A549 (cell line): ENCODE results near the gene NOS1AP. TPM values are rescaled to one million over a fixed set of nuclear protein-coding genes. Genes with fewer than 3 reads are reported as not detected.
A peak's percentile ranks its signal among the peaks of the same experiment; 100 is the strongest.

Source experiments
- ATAC-seq, 2 experiments: fragments of 200-7000 bp in 1 of 2; fragments of >200 bp in 1 of 2; cut with Nextera tagmentation in 1 of 2; cut with Tn5 transposase in 1 of 2; 3 replicates each; pipeline versions ENCODE4 v1.8.0 to v1.9.1; 2018 to 2020; ENCODE audit warnings: mild to moderate bottlenecking in 1 of 2, moderate library complexity in 1 of 2
- CTCF ChIA-PET: fragments of 300-600 bp; sonication (Branson Sonifier 250); formaldehyde crosslinking; extraction: SDS; loops from one replicate; lab custom pipeline; 2021; ENCODE audit warnings: antibody characterized with exemption, inconsistent platforms; lab: Yijun Ruan, JAX
- POLR2A ChIA-PET: fragments of 350-600 bp; formaldehyde crosslinking; extraction: SDS; loops from one replicate; lab custom pipeline; 2021; ENCODE audit warnings: antibody characterized with exemption, inconsistent platforms; lab: Yijun Ruan, JAX
- DNase-seq, 2 experiments: peaks; one replicate each; pipeline versions ENCODE4 v3.0.0 to v3.0.0-alpha.2; 2011 to 2016; ENCODE audit warnings: low read depth in 1 of 2, low spot score in 1 of 2
- FAIRE-seq: peaks from 2 replicates; lab custom pipeline; 2011; peaks lifted over from hg19 to GRCh38; lab: Jason Lieb, UNC
- H3K27ac ChIP-seq, 2 experiments: fragments of >200 bp; sonication (Bioruptor Twin); formaldehyde crosslinking; 3 replicates each; pipeline ENCODE4 v1.5.1; 2016 to 2017
- H3K4me1 ChIP-seq: fragments of >200 bp; sonication (Bioruptor Twin); formaldehyde crosslinking; 3 replicates; pipeline ENCODE4 v1.6.1; 2016
- H3K4me2 ChIP-seq: fragments of >200 bp; sonication (Bioruptor Twin); formaldehyde crosslinking; 3 replicates; pipeline ENCODE4 v1.6.1; 2016
- H3K4me3 ChIP-seq: fragments of >200 bp; sonication (Bioruptor Twin); formaldehyde crosslinking; 3 replicates; pipeline ENCODE4 v1.5.1; 2016
- H3K9me3 ChIP-seq: fragments of >200 bp; sonication (Bioruptor Twin); formaldehyde crosslinking; 3 replicates; pipeline ENCODE4 v1.6.1; 2016
- CHD4 ChIP-seq: fragments of 200-600 bp; sonication (generic); IDR thresholded peaks from 2 replicates; pipeline ENCODE4 v1.6.1; 2016; ENCODE audit warnings: antibody characterized with exemption, mild to moderate bottlenecking, borderline replicate concordance
- EHMT2 ChIP-seq: fragments of 200-600 bp; sonication (generic); IDR thresholded peaks from 2 replicates; pipeline ENCODE4 v1.6.1; 2016; ENCODE audit warnings: antibody characterized with exemption, low read depth, mild to moderate bottlenecking, moderate library complexity
- FOSL2 ChIP-seq, 2 experiments: fragments of 450-650 bp in 1 of 2; fragments of >200 bp in 1 of 2; sonication (Bioruptor Twin) in 1 of 2; formaldehyde crosslinking; IDR thresholded peaks; 2 replicates each; pipeline versions ENCODE4 v1.5.0 to v1.6.1; 2016 to 2020; ENCODE audit warnings: mild to moderate bottlenecking in 1 of 2, moderate library complexity in 1 of 2
- HDAC2 ChIP-seq: fragments of 200-600 bp; sonication (generic); IDR thresholded peaks from 2 replicates; pipeline ENCODE4 v1.6.1; 2016
- HEYL ChIP-seq: fragments of 250-450 bp; sonication (Bioruptor Pico); IDR thresholded peaks from 2 replicates; pipeline ENCODE4 v1.8.0; 2021; ENCODE audit warnings: mild to moderate bottlenecking, moderate library complexity
- HOXA7 ChIP-seq: fragments of 250-450 bp; sonication (Bioruptor Pico); IDR thresholded peaks from 2 replicates; pipeline ENCODE4 v1.5.0; 2020; ENCODE audit warnings: mild to moderate bottlenecking, moderate library complexity
- HOXB5 ChIP-seq: fragments of 250-450 bp; sonication (Bioruptor Pico); IDR thresholded peaks from 2 replicates; pipeline ENCODE4 v1.5.0; 2020; ENCODE audit warnings: mild to moderate bottlenecking, moderate library complexity
- JUNB ChIP-seq: fragments of >200 bp; sonication (Bioruptor Twin); formaldehyde crosslinking; IDR thresholded peaks from 2 replicates; pipeline ENCODE4 v1.6.1; 2016
- KDM1A ChIP-seq: fragments of 200-600 bp; sonication (generic); IDR thresholded peaks from 2 replicates; pipeline ENCODE4 v1.6.1; 2016; ENCODE audit warnings: low read depth, mild to moderate bottlenecking
- KDM5A ChIP-seq: fragments of 200-600 bp; sonication (generic); IDR thresholded peaks from 2 replicates; pipeline ENCODE4 v1.6.1; 2016; ENCODE audit warnings: antibody characterized with exemption, mild to moderate bottlenecking
- MAZ ChIP-seq: fragments of 150-350 bp; IDR thresholded peaks from 2 replicates; pipeline ENCODE4 v1.6.1; 2014; ENCODE audit warnings: antibody characterized with exemption, low read depth, low read length, borderline replicate concordance
- MYC ChIP-seq: IDR thresholded peaks from 2 replicates; pipeline ENCODE4 v1.6.1; 2012; ENCODE audit warnings: mild to moderate bottlenecking, inconsistent platforms, low read length, improper control_type of control experiment, borderline replicate concordance
- NFE2L2 ChIP-seq: fragments of 150-350 bp; conservative IDR thresholded peaks from 2 replicates; pipeline ENCODE4 v1.6.1; 2014; ENCODE audit warnings: low read length
- PHF8 ChIP-seq: fragments of 200-600 bp; sonication (generic); IDR thresholded peaks from 2 replicates; pipeline ENCODE4 v1.6.1; 2016; ENCODE audit warnings: low read depth, mild to moderate bottlenecking, antibody characterized with exemption, moderate library complexity, borderline replicate concordance
- POLR2AphosphoS2 ChIP-seq: conservative IDR thresholded peaks from 2 replicates; pipeline ENCODE4 v1.6.1; 2012; ENCODE audit warnings: low read length, improper control_type of control experiment, inconsistent platforms
- RAD21 ChIP-seq, 2 experiments: fragments of >200 bp in 1 of 2; sonication (Bioruptor Twin) in 1 of 2; formaldehyde crosslinking in 1 of 2; IDR thresholded peaks in 1 of 2; conservative IDR thresholded peaks in 1 of 2; 2 replicates in 1 of 2; 3 replicates in 1 of 2; pipeline ENCODE4 v1.6.1; 2012 to 2018; ENCODE audit warnings: inconsistent platforms in 1 of 2
- RCOR1 ChIP-seq: fragments of 150-350 bp; IDR thresholded peaks from 2 replicates; pipeline ENCODE4 v1.6.1; 2014; ENCODE audit warnings: antibody characterized with exemption, low read length, low read depth
- RFX5 ChIP-seq: fragments of 450-650 bp; IDR thresholded peaks from 2 replicates; pipeline ENCODE4 v1.7.1; 2014; ENCODE audit warnings: antibody characterized with exemption, mild to moderate bottlenecking, moderate library complexity
- SMC3 ChIP-seq: fragments of >200 bp; sonication (Bioruptor Twin); formaldehyde crosslinking; IDR thresholded peaks from 3 replicates; pipeline ENCODE4 v1.6.1; 2018; ENCODE audit warnings: inconsistent platforms
- ZNF302 ChIP-seq: fragments of 250-450 bp; sonication (Bioruptor Pico); IDR thresholded peaks from 2 replicates; pipeline ENCODE4 v1.9.0; 2021; ENCODE audit warnings: inconsistent platforms, mild to moderate bottlenecking, moderate library complexity
- WGBS: methylation state at CpG from one replicate; pipeline ENCODE4 v1.1.6; 2017; ENCODE audit errors: missing lambda C conversion rate; 5-methylcytosine and 5-hydroxymethylcytosine counted together
- polyA plus RNA-seq, 4 experiments: library from polyadenylated mRNA; depleted of rRNA in 3 of 4; stranded (reverse); fragments of >200 nt; fragmentation: RNase III in 1 of 4; extraction: RNeasy Plus Mini Kit Qiagen cat#74134 plus additional on column Dnase treatment in 1 of 4; gene quantifications; 2 replicates in 3 of 4; 3 replicates in 1 of 4; pipeline ENCODE4 v1.2.3, GENCODE V29; 2011 to 2017
- TF ChIP-seq, protein P1 (sequence below): fragments of 450-650 bp; IDR thresholded peaks from 2 replicates; pipeline ENCODE4 v1.6.1; 2014; ENCODE audit warnings: antibody characterized with exemption
- TF ChIP-seq, protein P2 (sequence below): fragments of 200-600 bp; sonication (generic); IDR thresholded peaks from 2 replicates; pipeline ENCODE4 v1.6.1; 2016; ENCODE audit warnings: antibody characterized with exemption, mild to moderate bottlenecking, moderate library complexity

The NOS1AP gene
- polyA plus RNA-seq, 2 of the 4 experiments (the other 2 are of a cell fraction) = 0.17 to 0.25 TPM

DNA sequence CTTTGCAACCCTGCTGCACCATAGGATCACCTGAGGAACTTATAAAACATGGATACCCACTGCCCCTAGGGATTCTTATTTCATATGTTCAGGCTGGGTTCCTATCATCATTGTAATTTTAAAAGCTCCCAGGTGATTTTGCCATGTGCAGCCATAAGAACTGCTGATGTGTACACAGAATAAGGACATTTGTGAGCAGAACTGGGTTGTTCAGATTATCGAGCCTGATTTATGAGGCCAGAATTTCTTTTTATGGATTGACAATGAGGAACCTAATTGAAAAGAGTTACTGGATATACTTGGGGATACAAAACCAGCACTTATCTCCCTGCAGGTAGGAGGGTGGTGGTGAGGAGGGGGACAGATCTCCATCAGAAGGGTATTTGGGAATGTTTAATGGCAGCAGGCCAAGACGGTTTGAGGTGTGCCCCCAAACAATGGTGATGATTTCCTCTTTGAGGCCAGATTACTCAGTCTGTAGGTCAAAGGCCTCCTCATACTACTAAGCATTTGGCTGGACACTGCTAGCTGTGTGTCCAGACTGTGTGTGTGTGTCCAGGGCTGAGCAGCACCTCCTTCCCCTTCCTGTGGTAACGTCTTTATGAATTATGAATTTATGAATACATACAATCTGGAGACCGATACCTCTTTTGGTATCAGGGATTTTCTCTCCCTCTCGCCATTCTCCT, 18.9 kb downstream of the NOS1AP start:
- ChIA-PET POLR2A (no interaction called here), CTCF (no interaction called here)
- Histone ChIP-seq H3K4me2 (no peak overlapping the region), H3K27ac (no peak overlapping the region), H3K9me3 (no peaks in the 10 kb centered on the region), H3K4me1 (no peaks in the 10 kb centered on the region), H3K4me3 (no peak overlapping the region)
- no peak for ATAC-seq
- DNase-seq = no peak
- FAIRE-seq = no peak
- WGBS = 62% methylated on average over 5 of the region's 5 CpGs
- TF ChIP-seq POLR2AphosphoS2 = no peak

DNA sequence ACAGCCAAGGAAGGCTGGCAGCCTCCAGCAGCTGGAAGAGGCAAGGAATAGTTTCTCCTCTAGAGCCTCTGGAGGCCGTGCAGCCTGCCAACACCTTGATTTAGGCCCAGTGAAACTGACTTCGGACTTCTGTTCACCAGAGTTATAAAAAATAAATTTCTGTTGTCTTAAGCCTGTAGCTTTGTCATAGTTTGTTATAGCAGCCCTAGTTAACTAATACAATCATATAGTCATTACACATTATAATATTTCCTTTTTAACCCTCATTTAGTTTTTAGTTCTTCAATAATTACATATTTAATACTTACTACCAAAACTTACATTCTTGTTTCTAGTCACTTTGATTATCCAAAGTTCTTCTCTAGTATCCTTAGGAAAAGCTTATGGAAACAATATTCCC, 20.3 kb downstream of the NOS1AP start:
- POLR2A ChIA-PET = no interaction called here
- no peak for FAIRE-seq
- Histone ChIP-seq H3K4me3 (no peak overlapping the region), H3K4me1 (no peaks in the 10 kb centered on the region), H3K9me3 (no peaks in the 10 kb centered on the region), H3K27ac (no peak overlapping the region), H3K4me2 (no peak overlapping the region)
- CTCF ChIA-PET = no interaction called here
- TF ChIP-seq EHMT2 (no peak), ZNF302 (CRISPR knock-in tag) (no peak)
- DNase-seq = no peak
- ATAC-seq = no peak
- 21% methylated on average over 2 of the region's 2 CpGs for WGBS

DNA sequence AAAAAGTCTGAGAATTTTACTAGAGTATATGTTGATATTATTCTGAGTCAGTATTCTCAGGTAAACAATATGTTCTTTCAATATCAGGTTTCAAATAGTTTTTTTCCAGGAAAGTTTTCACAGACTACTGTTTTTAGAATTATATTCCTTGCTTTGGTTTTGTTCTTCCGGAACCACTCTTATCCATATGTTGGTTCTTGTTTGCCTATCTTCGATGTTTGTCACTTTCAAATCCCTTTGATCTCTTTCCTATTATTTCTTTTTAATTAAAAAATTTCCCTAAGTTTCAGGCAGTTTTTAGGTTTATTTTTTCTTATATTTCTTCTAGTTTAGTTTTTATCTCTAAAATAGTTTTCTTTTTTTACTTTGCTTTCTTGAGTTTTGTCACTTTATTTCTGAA, 20.9 kb downstream of the NOS1AP start:
- Histone ChIP-seq H3K4me2 (no peak overlapping the region), H3K9me3 (no peaks in the 10 kb centered on the region), H3K4me1 (no peaks in the 10 kb centered on the region), H3K4me3 (no peak overlapping the region), H3K27ac (no peak overlapping the region)
- FAIRE-seq = no peak
- no peak for DNase-seq
- ChIA-PET POLR2A (no interaction called here), CTCF (interaction anchor here (0.7 kb wide), 1 partner anchor 280 kb away, joined by 3 read pairs; no protein-coding TSS in a partner anchor)
- 65% methylated on average over 2 of the region's 2 CpGs for WGBS
- no peak for ATAC-seq
- TF ChIP-seq MAZ (no peak), RFX5 (no peak), CHD4 (no peak), FOSL2 (IDR thresholded peaks at IDR 0.05) (no peak), FOSL2 (CRISPR knock-in tag; IDR thresholded peaks at IDR 0.05) (no peak), HOXA7 (CRISPR knock-in tag) (no peak), HDAC2 (no peak), KDM1A (no peak), HEYL (CRISPR knock-in tag) (no peak), KDM5A (no peak), NFE2L2 (no peak), ZNF302 (CRISPR knock-in tag) (no peak), JUNB (no peak), PHF8 (no peak), RAD21 (conservative IDR thresholded peaks at IDR 0.05 in 1 of 2, IDR thresholded peaks at IDR 0.05 in 1 of 2) (no peak)
- TF ChIP-seq, protein P1, sequence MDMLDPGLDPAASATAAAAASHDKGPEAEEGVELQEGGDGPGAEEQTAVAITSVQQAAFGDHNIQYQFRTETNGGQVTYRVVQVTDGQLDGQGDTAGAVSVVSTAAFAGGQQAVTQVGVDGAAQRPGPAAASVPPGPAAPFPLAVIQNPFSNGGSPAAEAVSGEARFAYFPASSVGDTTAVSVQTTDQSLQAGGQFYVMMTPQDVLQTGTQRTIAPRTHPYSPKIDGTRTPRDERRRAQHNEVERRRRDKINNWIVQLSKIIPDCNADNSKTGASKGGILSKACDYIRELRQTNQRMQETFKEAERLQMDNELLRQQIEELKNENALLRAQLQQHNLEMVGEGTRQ = no peak

DNA sequence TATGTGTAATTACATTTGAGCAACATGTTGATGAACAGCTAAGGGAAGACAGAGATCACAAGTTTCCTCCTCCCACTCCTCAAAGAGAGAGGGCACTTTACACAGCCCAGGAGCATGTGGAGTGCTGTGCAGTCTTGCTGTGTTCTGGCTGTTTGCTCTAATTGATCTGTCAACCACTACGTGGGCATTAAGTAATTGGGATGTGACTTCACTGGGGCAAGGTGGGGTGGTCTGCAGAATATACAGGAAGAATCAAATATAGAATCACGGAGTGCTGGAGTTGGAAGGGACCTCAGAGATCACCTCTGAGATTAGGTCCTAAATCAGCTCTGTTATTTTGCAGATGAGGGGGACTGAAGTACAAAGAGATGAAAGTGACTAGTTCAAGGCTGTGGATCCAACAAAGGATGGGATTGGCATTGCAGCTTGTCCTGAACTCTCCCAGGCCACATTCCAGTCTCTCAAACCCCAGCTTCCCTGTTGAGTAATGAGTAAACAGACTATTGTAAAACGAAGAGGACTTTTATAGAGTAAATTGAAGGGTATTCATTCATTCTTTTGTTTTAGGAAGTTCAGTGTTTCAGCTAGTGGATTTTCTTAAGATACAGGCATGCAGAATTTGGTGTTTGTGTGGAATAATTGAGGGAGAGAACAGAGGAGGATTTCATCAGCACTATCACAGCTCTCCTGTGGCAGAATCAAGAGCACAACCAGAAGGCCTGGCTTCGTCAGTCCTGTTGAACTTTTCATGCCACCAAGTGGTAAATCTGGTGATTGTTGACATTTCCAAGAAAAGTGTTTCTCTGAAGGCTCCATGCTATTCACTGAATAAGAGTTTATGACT, 22.4 kb downstream of the NOS1AP start:
- CTCF ChIA-PET = no interaction called here
- no peak for FAIRE-seq
- no peaks in the 10 kb centered on the region for H3K4me1 ChIP-seq
- WGBS = 18% methylated on average over 4 of the region's 4 CpGs
- TF ChIP-seq, protein P2, sequence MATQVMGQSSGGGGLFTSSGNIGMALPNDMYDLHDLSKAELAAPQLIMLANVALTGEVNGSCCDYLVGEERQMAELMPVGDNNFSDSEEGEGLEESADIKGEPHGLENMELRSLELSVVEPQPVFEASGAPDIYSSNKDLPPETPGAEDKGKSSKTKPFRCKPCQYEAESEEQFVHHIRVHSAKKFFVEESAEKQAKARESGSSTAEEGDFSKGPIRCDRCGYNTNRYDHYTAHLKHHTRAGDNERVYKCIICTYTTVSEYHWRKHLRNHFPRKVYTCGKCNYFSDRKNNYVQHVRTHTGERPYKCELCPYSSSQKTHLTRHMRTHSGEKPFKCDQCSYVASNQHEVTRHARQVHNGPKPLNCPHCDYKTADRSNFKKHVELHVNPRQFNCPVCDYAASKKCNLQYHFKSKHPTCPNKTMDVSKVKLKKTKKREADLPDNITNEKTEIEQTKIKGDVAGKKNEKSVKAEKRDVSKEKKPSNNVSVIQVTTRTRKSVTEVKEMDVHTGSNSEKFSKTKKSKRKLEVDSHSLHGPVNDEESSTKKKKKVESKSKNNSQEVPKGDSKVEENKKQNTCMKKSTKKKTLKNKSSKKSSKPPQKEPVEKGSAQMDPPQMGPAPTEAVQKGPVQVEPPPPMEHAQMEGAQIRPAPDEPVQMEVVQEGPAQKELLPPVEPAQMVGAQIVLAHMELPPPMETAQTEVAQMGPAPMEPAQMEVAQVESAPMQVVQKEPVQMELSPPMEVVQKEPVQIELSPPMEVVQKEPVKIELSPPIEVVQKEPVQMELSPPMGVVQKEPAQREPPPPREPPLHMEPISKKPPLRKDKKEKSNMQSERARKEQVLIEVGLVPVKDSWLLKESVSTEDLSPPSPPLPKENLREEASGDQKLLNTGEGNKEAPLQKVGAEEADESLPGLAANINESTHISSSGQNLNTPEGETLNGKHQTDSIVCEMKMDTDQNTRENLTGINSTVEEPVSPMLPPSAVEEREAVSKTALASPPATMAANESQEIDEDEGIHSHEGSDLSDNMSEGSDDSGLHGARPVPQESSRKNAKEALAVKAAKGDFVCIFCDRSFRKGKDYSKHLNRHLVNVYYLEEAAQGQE = no peak
- TF ChIP-seq RCOR1 (no peak), PHF8 (no peak), SMC3 (no peak), HOXB5 (CRISPR knock-in tag) (no peak), KDM5A (no peak), MYC (no peak), EHMT2 (no peak), HEYL (CRISPR knock-in tag) (no peak)
- TF ChIP-seq, protein P1 = no peak
- TF ChIP-seq, all 56 proteins: peak for 0
- ATAC-seq (peak; percentile 33 to 59; a peak in 2 of 6 replicates), DNase-seq (no peak)
- H3K9me3 ChIP-seq = no peaks in the 10 kb centered on the region
- no peak overlapping the region for H3K27ac ChIP-seq
- POLR2A ChIA-PET = no interaction called here
- H3K4me3 ChIP-seq = no peak overlapping the region
- no peak overlapping the region for H3K4me2 ChIP-seq
